ENCODE results near the gene GLT6D1. TPM values are rescaled to one million over a fixed set of nuclear protein-coding genes. Genes with fewer than 3 reads are reported as not detected.
"Not testable (repeated sequence)": the region's sequence is repeated elsewhere in the genome, so short reads cannot be mapped to it uniquely, and the experiment has no call there.

Gene GLT6D1
- total RNA-seq, 2 donors from 2014 or later = not detected

DNA sequence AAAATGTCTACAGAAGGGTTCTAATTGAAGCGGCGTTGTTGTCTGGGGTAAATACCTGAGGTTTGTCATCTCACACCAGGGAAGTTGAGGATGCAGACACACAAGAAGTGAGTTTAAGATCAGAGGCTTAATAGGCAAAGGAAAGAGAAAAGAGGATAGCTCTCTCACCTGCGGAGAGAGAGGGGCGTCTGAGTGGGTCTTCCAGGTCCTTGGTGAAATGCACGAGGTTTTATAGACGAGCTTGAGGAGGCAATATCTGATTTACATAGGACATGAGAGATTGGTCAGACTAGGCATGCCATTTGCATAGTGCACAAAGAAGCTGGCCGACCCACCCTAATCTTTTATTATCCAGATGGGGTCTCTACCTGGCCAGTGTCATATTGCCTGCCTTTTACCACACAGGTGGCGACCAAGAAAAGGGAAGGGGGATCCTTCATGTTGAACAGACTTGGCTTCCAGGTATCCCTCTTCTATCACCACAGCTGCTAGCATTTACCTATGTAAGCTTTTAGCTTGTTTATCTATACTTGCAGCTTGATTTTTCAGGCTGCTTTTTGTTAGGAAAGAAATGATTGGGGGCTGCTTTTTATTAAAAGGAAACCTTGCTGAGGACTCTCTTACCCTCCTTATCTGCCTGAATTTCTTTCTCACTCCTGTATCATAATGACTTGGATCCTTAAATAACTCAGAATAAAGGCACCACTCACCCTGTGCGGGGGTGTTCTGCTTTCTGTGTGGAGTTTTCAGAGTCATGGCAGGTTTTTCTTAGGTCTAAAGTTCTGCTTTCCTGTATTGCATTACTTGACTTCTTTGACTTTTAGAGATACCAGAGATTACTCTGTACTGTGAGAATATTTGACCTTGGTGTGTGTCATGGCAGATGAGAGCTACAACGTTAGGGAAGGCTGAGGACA is 9.4 kb upstream of the GLT6D1 start:
- Histone ChIP-seq H3K27ac (no peak overlapping the region), H3K27me3 (no peaks in the 10 kb centered on the region), H3K36me3 (no peaks in the 10 kb centered on the region), H3K4me3 (no peak overlapping the region), H3K4me1 (no peaks in the 10 kb centered on the region), H3K9me3 (peaks cover 0 to 41% of the 10 kb centered on the region in 2 donors)
- DNase-seq (ENCODE audit: low spot score) = no peak
- TF ChIP-seq, protein P1, sequence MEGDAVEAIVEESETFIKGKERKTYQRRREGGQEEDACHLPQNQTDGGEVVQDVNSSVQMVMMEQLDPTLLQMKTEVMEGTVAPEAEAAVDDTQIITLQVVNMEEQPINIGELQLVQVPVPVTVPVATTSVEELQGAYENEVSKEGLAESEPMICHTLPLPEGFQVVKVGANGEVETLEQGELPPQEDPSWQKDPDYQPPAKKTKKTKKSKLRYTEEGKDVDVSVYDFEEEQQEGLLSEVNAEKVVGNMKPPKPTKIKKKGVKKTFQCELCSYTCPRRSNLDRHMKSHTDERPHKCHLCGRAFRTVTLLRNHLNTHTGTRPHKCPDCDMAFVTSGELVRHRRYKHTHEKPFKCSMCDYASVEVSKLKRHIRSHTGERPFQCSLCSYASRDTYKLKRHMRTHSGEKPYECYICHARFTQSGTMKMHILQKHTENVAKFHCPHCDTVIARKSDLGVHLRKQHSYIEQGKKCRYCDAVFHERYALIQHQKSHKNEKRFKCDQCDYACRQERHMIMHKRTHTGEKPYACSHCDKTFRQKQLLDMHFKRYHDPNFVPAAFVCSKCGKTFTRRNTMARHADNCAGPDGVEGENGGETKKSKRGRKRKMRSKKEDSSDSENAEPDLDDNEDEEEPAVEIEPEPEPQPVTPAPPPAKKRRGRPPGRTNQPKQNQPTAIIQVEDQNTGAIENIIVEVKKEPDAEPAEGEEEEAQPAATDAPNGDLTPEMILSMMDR (IDR thresholded peaks at IDR 0.05) = no peak

DNA sequence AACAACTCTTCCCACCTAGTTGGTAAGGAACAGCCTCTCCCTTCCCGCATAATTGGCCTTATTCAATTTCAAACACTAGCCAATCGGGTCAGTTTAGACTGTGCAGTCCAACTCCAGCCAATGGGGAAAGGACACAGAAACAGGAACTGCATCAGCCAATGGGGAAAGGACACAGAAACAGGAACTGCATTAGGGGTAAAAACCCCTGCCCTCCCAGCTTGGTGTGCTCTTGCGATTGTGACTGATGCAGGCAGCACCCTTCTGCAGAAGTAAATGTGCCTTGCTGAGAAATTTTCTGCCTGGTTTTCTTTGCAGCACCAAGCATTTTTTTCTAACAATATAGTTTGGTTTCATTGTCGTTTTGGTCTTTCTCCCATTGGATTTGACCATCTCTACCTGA is 8.5 kb upstream of the GLT6D1 start:
- no peak for DNase-seq (ENCODE audit: low spot score)

DNA sequence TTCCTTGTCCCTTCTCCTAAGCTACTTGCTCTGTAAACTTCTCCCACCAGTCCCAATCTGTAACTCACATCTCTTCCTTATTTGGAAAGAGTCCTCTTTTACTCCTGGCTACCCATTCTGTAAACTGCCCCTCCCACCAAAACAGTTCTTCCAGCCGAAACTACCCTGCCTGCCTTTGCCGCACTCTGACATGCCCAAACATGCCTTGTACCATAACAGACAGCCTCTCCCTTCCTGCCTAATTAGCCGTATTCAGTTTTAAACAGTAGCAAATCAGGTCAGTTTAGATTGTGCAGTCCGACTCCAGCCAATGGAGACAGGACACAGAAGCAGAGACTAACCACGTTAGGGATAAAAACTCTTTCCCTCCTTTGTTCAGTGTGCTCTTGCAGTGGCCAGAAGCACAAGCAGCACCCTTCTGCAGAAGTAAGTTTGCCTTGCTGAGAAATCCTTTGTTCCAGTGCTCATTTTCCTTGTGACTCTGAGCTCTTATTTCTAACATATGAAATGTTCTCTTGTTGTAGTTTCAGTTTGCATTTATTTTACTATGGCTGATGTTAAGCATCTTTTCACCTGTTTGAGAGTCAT is 5.4 kb upstream of the GLT6D1 start:
- TF ChIP-seq, protein P1 (IDR thresholded peaks at IDR 0.05) = no peak
- no peaks in the 10 kb centered on the region for H3K4me1 ChIP-seq
- H3K4me3 ChIP-seq = no peak overlapping the region
- no peak for DNase-seq (ENCODE audit: low spot score)
- H3K27me3 ChIP-seq = no peaks in the 10 kb centered on the region
- H3K27ac ChIP-seq = no peak overlapping the region
- no peaks in the 10 kb centered on the region for H3K36me3 ChIP-seq
- peaks cover 0 to 43% of the 10 kb centered on the region in 2 donors for H3K9me3 ChIP-seq

More for the DNA sequence above, 8.5 kb upstream of the GLT6D1 start:
- H3K9me3 ChIP-seq = peaks cover 0 to 43% of the 10 kb centered on the region in 2 donors
- no peaks in the 10 kb centered on the region for H3K27me3 ChIP-seq
- H3K36me3 ChIP-seq = no peaks in the 10 kb centered on the region
- H3K4me1 ChIP-seq = no peaks in the 10 kb centered on the region
- TF ChIP-seq, protein P1 (IDR thresholded peaks at IDR 0.05) = no peak
- H3K27ac ChIP-seq = no peak overlapping the region
- H3K4me3 ChIP-seq = no peak overlapping the region

DNA sequence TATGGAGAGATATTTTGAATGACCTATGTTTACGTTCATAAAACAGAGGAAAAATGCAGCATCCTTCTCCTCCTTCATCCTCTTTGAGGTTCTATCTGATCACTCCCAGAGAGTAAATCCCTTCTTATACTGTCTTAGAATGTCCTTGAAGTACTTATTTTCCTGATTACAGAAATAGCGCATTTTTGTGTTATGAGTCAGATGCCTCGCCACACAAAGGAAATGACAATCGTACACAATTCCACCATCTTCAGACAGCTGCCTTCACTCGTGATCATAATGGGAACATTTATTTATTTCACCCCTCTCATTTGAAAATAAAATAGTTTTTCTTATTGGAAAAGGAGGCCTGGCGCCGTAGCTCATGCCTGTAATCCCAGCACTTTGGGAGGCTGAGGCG is 2.4 kb upstream of the GLT6D1 start:
- no peak overlapping the region for H3K4me3 ChIP-seq
- no peaks in the 10 kb centered on the region for H3K4me1 ChIP-seq
- TF ChIP-seq, protein P1 (IDR thresholded peaks at IDR 0.05) = no peak
- H3K27ac ChIP-seq = no peak overlapping the region
- H3K27me3 ChIP-seq = no peaks in the 10 kb centered on the region
- H3K9me3 ChIP-seq = peaks cover 0 to 19% of the 10 kb centered on the region in 2 donors
- no peaks in the 10 kb centered on the region for H3K36me3 ChIP-seq
- DNase-seq (ENCODE audit: low spot score) = no peak

DNA sequence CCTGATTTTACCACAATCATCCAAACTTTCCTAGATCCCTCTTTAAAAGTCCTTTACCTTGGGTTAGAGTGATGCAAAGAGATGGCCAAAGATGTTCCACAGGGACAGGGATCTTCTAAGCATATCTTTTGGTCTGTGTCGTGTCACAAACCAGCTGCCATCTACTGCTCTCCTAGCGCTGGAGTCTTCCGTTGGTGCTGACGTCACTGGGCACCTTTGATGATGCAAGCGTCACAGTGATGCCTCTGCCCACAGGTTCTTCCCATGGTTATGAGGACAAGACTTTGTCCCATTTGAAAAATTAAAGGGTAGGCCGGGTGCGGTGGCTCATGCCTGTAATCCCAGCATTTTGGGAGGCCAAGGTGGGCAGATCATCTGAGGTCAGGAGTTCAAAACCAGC is 1.7 kb upstream of the GLT6D1 start:
- Histone ChIP-seq H3K36me3 (no peaks in the 10 kb centered on the region), H3K4me3 (no peak overlapping the region), H3K9me3 (peaks cover 0 to 19% of the 10 kb centered on the region in 2 donors), H3K27ac (no peak overlapping the region), H3K4me1 (no peaks in the 10 kb centered on the region), H3K27me3 (no peaks in the 10 kb centered on the region)
- DNase-seq (ENCODE audit: low spot score) = no peak
- TF ChIP-seq, protein P1 (IDR thresholded peaks at IDR 0.05) = no peak

DNA sequence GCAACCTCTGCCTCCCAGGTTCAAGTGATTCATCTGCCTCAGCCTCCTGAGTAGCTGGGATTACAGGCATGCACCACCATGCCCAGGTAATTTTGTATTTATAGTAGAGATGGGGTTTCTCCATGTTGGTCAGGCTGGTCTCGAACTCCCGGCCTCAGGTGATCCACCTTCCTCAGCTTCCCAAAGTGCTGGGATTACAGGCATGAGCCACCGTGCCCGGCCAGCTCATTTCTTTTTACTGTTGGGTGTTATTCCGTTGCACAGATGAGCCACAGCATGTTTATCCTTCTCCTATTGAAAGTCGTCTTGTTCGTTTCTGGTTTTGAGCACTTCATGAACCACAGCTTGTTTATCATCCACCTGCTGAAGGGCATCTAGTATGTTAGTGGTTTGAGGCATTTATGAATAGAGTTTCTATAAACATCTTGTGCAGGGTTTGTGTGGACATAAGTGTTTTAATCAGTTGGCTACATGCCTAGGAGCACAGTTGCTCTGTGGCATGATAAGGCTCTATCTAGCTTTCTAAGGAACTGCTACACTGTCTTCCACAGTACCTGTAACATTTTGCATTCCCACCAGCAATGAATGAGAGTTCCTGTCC is 2.3 kb downstream of the GLT6D1 start:
- not testable (repeated sequence) for H3K4me1 ChIP-seq; H3K9me3 ChIP-seq; H3K27ac ChIP-seq; H3K27me3 ChIP-seq; H3K4me3 ChIP-seq; DNase-seq (ENCODE audit: low spot score); H3K36me3 ChIP-seq
